GM20431 (cell line): ENCODE data around the gene UBAP2.
"Not testable (repeated sequence)": the region's sequence is repeated elsewhere in the genome, so short reads cannot be mapped to it uniquely, and the experiment has no call there.

ENCODE experiments used
- in situ Hi-C: fragments of 300-500 bp; cut with MseI, MboI; formaldehyde crosslinking; loops from one replicate; pipeline ENCODE4 v1.15.0; 2020; ENCODE audit warnings: low sequenced_read_pairs; ENCODE audit not compliant: unreplicated experiment

The UBAP2 gene

GRCh38 chr9:34049630-34050384 lies 1.1 kb upstream of the UBAP2 start:
- in situ Hi-C loops = loop anchor here (25.0 kb wide), 1 partner anchor 112 kb away; no protein-coding TSS in a partner anchor

- in situ Hi-C loops = no loop called here
Measured at GRCh38 chr9:34047864-34048726, 592 bp downstream of the UBAP2 start.

GRCh38 chr9:34046784-34047379 lies 1.8 kb downstream of the UBAP2 start:
- in situ Hi-C loops = no loop called here

- in situ Hi-C loops = no loop called here
Measured at GRCh38 chr9:34045903-34046302, 2.8 kb downstream of the UBAP2 start.

- in situ Hi-C loops = not testable (repeated sequence)
Measured at GRCh38 chr9:34042074-34042473, 6.6 kb downstream of the UBAP2 start.

GRCh38 chr9:34038851-34039250 lies 9.8 kb downstream of the UBAP2 start:
- in situ Hi-C loops = not testable (repeated sequence)

- in situ Hi-C loops = no loop called here
Measured at GRCh38 chr9:34037626-34038025, 11.1 kb downstream of the UBAP2 start.

- in situ Hi-C loops = no loop called here
Measured at GRCh38 chr9:34036625-34037024, 12.1 kb downstream of the UBAP2 start.

GRCh38 chr9:34035656-34036055 lies 13.0 kb downstream of the UBAP2 start:
- in situ Hi-C loops = no loop called here

GRCh38 chr9:34034698-34035065 lies 14.0 kb downstream of the UBAP2 start:
- in situ Hi-C loops = no loop called here

- in situ Hi-C loops = no loop called here
Measured at GRCh38 chr9:34032631-34033030, 16.1 kb downstream of the UBAP2 start.

GRCh38 chr9:34027845-34028574 lies 20.7 kb downstream of the UBAP2 start:
- in situ Hi-C loops = no loop called here

GRCh38 chr9:34025811-34026210 lies 22.9 kb downstream of the UBAP2 start:
- in situ Hi-C loops = no loop called here

GRCh38 chr9:34025062-34025461 lies 23.6 kb downstream of the UBAP2 start:
- in situ Hi-C loops = no loop called here

GRCh38 chr9:34024476-34024875 lies 24.2 kb downstream of the UBAP2 start:
- in situ Hi-C loops = not testable (repeated sequence)

- in situ Hi-C loops = no loop called here
Measured at GRCh38 chr9:34016149-34016548, 32.5 kb downstream of the UBAP2 start.

- in situ Hi-C loops = no loop called here
Measured at GRCh38 chr9:34010979-34011378, 37.7 kb downstream of the UBAP2 start.

GRCh38 chr9:34001951-34002350 lies 46.7 kb downstream of the UBAP2 start:
- in situ Hi-C loops = no loop called here

- in situ Hi-C loops = no loop called here
Measured at GRCh38 chr9:34001298-34001697, 47.4 kb downstream of the UBAP2 start.

GRCh38 chr9:33995449-33995848 lies 53.2 kb downstream of the UBAP2 start:
- in situ Hi-C loops = no loop called here
